HFF-Myc (cell line): ENCODE results near the gene ZBTB21.

Experiments used
- DNase-seq: peaks from one replicate; pipeline ENCODE4 v3.0.0-alpha.2; 2011; ENCODE audit warnings: low read depth; ENCODE audit errors: extremely low read depth
- H3K4me3 ChIP-seq: replicated peaks from 2 replicates; pipeline ENCODE4 v1.5.1; 2011; ENCODE audit warnings: low read depth, mild to moderate bottlenecking, control low read depth, low read length
- TF ChIP-seq, protein P1 (sequence below): IDR thresholded peaks from 2 replicates; pipeline ENCODE4 v1.5.1; 2012; ENCODE audit warnings: mild to moderate bottlenecking, low read depth, low read length, control low read depth; ENCODE audit errors: missing control alignments

The ZBTB21 gene

DNA sequence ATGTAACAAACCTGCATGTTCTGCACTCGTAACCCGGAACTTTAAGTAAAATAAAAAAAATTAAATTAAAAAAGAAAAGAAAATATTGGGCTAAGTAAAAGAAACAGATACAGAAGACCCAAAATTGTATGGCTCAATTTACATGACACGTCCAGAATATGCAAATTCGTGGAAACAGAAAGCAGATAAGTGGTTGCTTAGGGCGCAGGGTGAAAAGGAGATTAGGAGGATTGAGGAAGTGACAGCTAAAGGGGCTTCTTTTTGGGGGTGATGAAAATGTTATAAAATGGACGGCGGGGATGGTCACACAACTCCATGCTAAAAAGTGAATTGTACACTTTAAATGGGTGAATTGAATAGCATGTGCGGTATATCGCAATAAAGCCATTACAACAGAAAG, 27.4 kb upstream of the ZBTB21 start:
- DNase-seq: no peak
- TF ChIP-seq, protein P1, sequence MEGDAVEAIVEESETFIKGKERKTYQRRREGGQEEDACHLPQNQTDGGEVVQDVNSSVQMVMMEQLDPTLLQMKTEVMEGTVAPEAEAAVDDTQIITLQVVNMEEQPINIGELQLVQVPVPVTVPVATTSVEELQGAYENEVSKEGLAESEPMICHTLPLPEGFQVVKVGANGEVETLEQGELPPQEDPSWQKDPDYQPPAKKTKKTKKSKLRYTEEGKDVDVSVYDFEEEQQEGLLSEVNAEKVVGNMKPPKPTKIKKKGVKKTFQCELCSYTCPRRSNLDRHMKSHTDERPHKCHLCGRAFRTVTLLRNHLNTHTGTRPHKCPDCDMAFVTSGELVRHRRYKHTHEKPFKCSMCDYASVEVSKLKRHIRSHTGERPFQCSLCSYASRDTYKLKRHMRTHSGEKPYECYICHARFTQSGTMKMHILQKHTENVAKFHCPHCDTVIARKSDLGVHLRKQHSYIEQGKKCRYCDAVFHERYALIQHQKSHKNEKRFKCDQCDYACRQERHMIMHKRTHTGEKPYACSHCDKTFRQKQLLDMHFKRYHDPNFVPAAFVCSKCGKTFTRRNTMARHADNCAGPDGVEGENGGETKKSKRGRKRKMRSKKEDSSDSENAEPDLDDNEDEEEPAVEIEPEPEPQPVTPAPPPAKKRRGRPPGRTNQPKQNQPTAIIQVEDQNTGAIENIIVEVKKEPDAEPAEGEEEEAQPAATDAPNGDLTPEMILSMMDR: no peak
- H3K4me3 ChIP-seq: no peak overlapping the region

DNA sequence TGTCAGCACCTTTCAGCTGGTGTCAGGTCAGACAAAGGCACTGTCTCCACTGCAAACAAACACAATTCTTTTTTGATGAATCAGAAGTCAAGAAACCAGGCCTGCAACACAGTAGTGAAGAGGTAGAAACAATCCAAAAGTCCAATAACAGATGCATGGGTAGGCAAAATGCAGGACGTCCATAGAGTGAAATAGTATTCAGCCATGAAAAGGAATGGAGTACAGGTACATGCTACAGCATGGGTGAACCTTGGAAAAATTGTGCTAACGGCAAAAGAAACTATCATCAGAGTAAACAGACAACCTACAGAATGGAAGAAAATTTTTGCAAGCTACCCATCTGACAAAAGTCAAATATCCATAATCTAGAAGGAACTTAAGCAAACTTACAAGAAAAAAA, 26.2 kb upstream of the ZBTB21 start:
- TF ChIP-seq, protein P1: no peak
- DNase-seq: no peak
- H3K4me3 ChIP-seq: no peak overlapping the region

DNA sequence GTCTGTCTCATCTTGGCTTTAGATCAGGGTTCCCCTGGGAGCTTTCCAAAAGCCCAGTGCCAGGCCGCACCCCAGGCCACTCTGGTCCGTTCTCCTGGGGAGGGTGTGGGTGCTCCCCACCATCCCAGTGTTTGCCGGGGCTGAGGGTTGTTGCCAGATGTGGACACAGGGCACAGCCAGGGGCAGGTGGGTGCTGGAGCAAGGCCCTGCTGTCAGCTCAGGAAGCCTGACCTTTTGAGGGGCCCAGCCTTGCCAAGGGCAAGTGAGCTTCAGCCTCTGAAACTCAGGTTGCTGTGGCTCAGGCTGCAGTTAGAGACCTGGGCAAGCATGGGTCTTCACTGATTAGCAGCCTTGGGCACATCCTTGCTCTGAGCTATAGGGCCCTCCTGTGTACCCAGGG, 22.8 kb upstream of the ZBTB21 start:
- TF ChIP-seq, protein P1: no peak
- H3K4me3 ChIP-seq: no peak overlapping the region
- no peak for DNase-seq

DNA sequence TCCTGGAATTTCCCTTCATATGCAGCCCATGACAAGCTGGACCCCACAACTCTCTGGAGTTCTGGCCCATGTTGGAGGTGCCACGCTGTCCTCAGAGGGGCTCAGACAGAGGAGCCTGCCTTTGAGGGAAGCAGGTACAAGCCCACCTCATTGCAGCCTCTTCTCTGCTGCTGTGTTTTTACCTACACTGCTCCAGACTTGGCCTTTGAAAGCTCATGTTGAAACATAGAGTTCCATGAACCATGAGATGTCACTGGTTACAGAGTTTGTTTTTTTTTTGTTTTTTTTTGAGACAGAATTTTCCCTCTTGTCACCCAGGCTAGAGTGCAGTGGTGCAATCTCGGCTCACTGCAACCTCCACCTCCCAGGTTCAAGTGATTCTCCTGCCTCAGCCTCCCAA, 22.1 kb upstream of the ZBTB21 start:
- DNase-seq: no peak
- TF ChIP-seq, protein P1: no peak

DNA sequence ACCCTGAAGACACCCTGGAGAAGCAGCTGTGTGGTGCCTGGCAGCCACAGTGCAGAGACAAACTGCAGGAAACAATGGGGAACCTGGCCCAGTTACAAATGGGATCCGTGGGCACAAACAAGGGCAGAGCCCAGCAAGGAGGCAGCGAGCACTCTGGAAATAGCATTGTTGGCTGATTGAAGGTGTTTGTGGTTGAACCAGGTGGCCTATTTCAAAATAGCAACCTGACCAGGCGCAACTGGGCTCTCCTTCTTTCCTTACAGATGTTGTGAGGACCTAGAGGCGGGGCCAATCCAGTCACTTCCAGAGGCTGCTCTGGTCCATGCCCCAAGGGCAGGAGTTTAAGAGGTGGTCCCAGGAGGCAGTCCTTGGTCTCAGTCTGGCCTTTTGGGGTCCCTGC, 21.7 kb upstream of the ZBTB21 start:
- no peak overlapping the region for H3K4me3 ChIP-seq
- no peak for DNase-seq
- TF ChIP-seq, protein P1: no peak

More for the DNA sequence above, 22.1 kb upstream of the ZBTB21 start:
- H3K4me3 ChIP-seq: no peak overlapping the region

DNA sequence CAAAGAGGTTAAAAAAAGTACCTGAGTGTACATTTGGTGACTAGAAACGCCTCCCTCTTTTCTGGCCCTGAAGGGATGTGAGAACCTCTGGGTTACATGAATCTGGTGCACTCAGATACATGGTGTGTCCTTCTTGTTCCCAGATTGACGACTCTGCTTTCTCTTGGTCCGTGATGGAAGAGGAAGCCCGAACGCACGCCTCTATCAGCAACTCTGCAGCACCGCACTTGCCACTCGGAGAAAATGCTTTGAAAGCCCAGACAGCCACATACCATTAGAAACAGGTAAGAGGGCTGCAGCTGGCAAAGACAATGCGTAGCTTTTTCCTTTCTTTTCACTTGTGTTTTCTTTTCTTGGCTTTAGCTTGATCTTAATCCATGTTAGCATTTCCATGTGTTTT, 21.1 kb upstream of the ZBTB21 start:
- TF ChIP-seq, protein P1: no peak
- DNase-seq: no peak
- H3K4me3 ChIP-seq: no peak overlapping the region

DNA sequence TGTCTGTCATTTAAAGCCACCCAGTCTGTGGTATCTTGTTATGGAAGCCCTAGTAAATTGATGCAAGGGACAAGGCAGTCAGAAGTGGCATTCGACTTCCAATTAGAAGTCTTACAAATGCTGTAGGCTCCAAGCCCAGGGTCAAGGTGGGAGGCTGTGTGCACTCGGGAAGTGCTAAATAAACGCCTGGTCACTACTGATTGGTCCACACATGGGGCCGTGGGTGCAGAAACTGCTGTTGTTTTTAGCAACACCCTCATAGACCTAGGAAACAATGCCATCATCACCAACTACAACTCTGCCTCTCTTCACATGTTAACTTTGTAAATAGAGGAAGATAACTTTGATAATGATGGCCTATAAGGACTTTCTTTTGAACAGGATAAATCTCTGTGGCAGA, 20.2 kb upstream of the ZBTB21 start:
- H3K4me3 ChIP-seq: no peak overlapping the region
- DNase-seq: no peak
- TF ChIP-seq, protein P1: no peak
